A673 (cell line): Measurements from ENCODE around the gene BTBD3. TPM values are rescaled to one million over a fixed set of nuclear protein-coding genes. Genes with fewer than 3 reads are reported as not detected.

ENCODE experiments used
- BruUV-seq: library from RNA; stranded (reverse); fragments of 400-500 nt; replicated peaks from 2 replicates; lab custom pipeline; 2021; lab: Mats Ljungman, UMichigan
- CTCF ChIA-PET: fragments of 300-600 bp; sonication (Branson Sonifier 250); formaldehyde crosslinking; loops from one replicate; lab custom pipeline; 2022; ENCODE audit warnings: antibody characterized with exemption; lab: Charles Lee
- POLR2A ChIA-PET: fragments of 300-600 bp; sonication (Branson Sonifier 250); formaldehyde crosslinking; loops from one replicate; lab custom pipeline; 2022; ENCODE audit warnings: antibody characterized with exemption; ENCODE audit not compliant: low non-redundant PET; lab: Charles Lee
- DNase-seq: peaks from one replicate; pipeline ENCODE4 v3.0.0-alpha.2; 2015; ENCODE audit warnings: low spot score
- H3K27ac ChIP-seq: fragments of 200-600 bp; sonication (generic); 2 replicates; pipeline ENCODE4 v1.5.1; 2016; ENCODE audit warnings: mixed run types, low read depth, mild to moderate bottlenecking, mixed read lengths, antibody characterized with exemption, low read length; ENCODE audit not compliant: poor library complexity, severe bottlenecking
- H3K27me3 ChIP-seq: fragments of 200-600 bp; sonication (generic); replicated peaks from 2 replicates; pipeline ENCODE4 v1.6.1; 2017; ENCODE audit warnings: mixed run types, low read depth, mild to moderate bottlenecking, mixed read lengths, antibody characterized with exemption, low read length; ENCODE audit not compliant: insufficient read depth, poor library complexity
- H3K36me3 ChIP-seq: fragments of 200-600 bp; sonication (generic); 2 replicates; pipeline ENCODE4 v1.6.1; 2016; ENCODE audit warnings: mixed run types, mild to moderate bottlenecking, mixed read lengths, antibody characterized with exemption, low read length; ENCODE audit not compliant: insufficient read depth, poor library complexity, severe bottlenecking
- H3K4me1 ChIP-seq: fragments of 200-600 bp; sonication (generic); 2 replicates; pipeline ENCODE4 v1.6.1; 2017; ENCODE audit warnings: mixed run types, mild to moderate bottlenecking, mixed read lengths, antibody characterized with exemption, low read length; ENCODE audit not compliant: insufficient read depth, poor library complexity, severe bottlenecking
- H3K4me3 ChIP-seq: fragments of 200-600 bp; sonication (generic); 2 replicates; pipeline ENCODE4 v1.5.1; 2016; ENCODE audit warnings: low read depth, mixed run types, mild to moderate bottlenecking, mixed read lengths, low read length; ENCODE audit not compliant: poor library complexity, severe bottlenecking
- H3K9me3 ChIP-seq: fragments of 200-600 bp; sonication (generic); 2 replicates; pipeline ENCODE4 v1.6.1; 2016; ENCODE audit warnings: mixed run types, low read depth, mild to moderate bottlenecking, mixed read lengths, antibody characterized with exemption, low read length; ENCODE audit not compliant: poor library complexity, severe bottlenecking
- EZH2 ChIP-seq: fragments of 200-600 bp; sonication (generic); IDR thresholded peaks from 2 replicates; pipeline ENCODE4 v1.6.1; 2017; ENCODE audit warnings: borderline replicate concordance, low read depth, mild to moderate bottlenecking, mixed read lengths, antibody characterized with exemption, low read length; ENCODE audit not compliant: poor library complexity, severe bottlenecking
- intact Hi-C: fragments of 100-400 bp; cut with micrococcal nuclease; formaldehyde crosslinking; loops from one replicate; pipeline ENCODE4 v1.10.0; 2022; ENCODE audit not compliant: unreplicated experiment
- total RNA-seq: library from RNA; stranded (reverse); gene quantifications from 2 replicates; pipeline ENCODE4 v1.2.3, GENCODE V29; 2021
- TF ChIP-seq, protein P1 (sequence below): fragments of 300-800, 200-600 bp; sonication (generic); conservative IDR thresholded peaks from 2 replicates; pipeline ENCODE4 v1.5.1; 2017; ENCODE audit warnings: low read depth, mild to moderate bottlenecking, antibody characterized with exemption, low read length, moderate library complexity, mixed read lengths

BTBD3 gene
- total RNA-seq, 1 experiment from 2014 or later: 43.5 TPM

DNA sequence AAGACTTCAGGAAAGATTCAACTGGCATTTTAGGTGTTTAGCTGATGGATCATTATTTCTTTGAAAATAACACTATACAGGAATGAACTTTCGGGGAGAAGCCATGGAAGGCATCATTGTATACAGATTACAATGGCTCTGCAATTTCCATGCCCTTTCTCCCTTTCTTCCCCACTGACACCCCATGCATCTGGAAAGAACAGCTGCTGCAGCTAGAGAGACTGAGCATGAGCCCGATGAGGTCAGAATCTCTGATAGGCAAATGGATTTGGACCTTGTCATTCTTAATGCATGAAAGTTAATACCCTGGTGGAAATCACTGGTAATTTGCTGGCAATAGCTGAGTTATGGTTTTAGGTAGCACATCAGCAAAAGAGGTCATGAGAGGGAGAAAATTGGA, 54.8 kb downstream of the BTBD3 start:
- Histone ChIP-seq H3K4me1 (no peaks in the 10 kb centered on the region), H3K36me3 (no peaks in the 10 kb centered on the region), H3K27me3 (no peaks in the 10 kb centered on the region), H3K4me3 (no peak overlapping the region), H3K9me3 (no peaks in the 10 kb centered on the region), H3K27ac (no peak overlapping the region)
- ChIA-PET CTCF (no interaction called here), POLR2A (no interaction called here)
- BruUV-seq: no TSS peak
- intact Hi-C loops: no loop called here
- no peak for DNase-seq
- TF ChIP-seq, protein P1, sequence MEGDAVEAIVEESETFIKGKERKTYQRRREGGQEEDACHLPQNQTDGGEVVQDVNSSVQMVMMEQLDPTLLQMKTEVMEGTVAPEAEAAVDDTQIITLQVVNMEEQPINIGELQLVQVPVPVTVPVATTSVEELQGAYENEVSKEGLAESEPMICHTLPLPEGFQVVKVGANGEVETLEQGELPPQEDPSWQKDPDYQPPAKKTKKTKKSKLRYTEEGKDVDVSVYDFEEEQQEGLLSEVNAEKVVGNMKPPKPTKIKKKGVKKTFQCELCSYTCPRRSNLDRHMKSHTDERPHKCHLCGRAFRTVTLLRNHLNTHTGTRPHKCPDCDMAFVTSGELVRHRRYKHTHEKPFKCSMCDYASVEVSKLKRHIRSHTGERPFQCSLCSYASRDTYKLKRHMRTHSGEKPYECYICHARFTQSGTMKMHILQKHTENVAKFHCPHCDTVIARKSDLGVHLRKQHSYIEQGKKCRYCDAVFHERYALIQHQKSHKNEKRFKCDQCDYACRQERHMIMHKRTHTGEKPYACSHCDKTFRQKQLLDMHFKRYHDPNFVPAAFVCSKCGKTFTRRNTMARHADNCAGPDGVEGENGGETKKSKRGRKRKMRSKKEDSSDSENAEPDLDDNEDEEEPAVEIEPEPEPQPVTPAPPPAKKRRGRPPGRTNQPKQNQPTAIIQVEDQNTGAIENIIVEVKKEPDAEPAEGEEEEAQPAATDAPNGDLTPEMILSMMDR: no peak
- TF ChIP-seq EZH2: no peak
